ENCODE data around the gene TEAD1. TPM values are rescaled to one million over a fixed set of nuclear protein-coding genes. Genes with fewer than 3 reads are reported as not detected.

Gene TEAD1
- total and polyA plus RNA-seq, 9 of the 15 experiments (the other 6 are each of a cell fraction or from before 2014, with no cell fraction given) = 1.7 to 17.7 (median 10.8) TPM

- intact Hi-C loops (cut with micrococcal nuclease) = no loop called here
- peak; percentile 44 to 71 (median 53) for DNase-seq (ENCODE audit: extremely low read depth in 1 of 4, low spot score in 3 of 4)
- Histone ChIP-seq H4K20me1 (replicated peaks; ENCODE audit: control insufficient read depth, insufficient read depth, low read length) (no peaks in the 10 kb centered on the region), H3K27ac (ENCODE audit: extremely low read depth, low read depth, low read length) (peak overlapping the region; percentile 67), H3K4me3 (no peak overlapping the region), H3K4me1 (replicated peaks in 1 of 2; ENCODE audit: control insufficient read depth in 2 of 2, insufficient read depth in 2 of 2, low read length in 2 of 2) (peaks cover 10 to 63% of the 10 kb centered on the region in 2 experiments; a peak in 4 of 5 replicates), H3K79me2 (ENCODE audit: control insufficient read depth, insufficient read depth, low read length) (peaks cover 49% of the 10 kb centered on the region; the same call in 2 of the 3 replicates), H3K36me3 (ENCODE audit: control insufficient read depth, insufficient read depth, low read length) (no peaks in the 10 kb centered on the region), H3K4me2 (ENCODE audit: insufficient read depth, low read length) (peak overlapping the region; percentile 54), H3K27me3 (ENCODE audit: control insufficient read depth in 2 of 2, insufficient read depth in 2 of 2, low read length in 2 of 2) (no peaks in the 10 kb centered on the region), H3K9me1 (ENCODE audit: control insufficient read depth, insufficient read depth, low read length) (no peaks in the 10 kb centered on the region), H3K9me3 (replicated peaks; ENCODE audit: control insufficient read depth, insufficient read depth, low read depth, low read length) (no peaks in the 10 kb centered on the region), H3K9ac (ENCODE audit: insufficient read depth in 1 of 2, low read depth in 2 of 2, low read length in 2 of 2) (peak overlapping the region; percentile 34 to 76; a peak in 3 of 4 replicates), H2AFZ (ENCODE audit: low read depth, low read length) (peak overlapping the region; percentile 68)
- in situ Hi-C loops (cut with MboI) = no loop called here
- ATAC-seq = peak; percentile 62
- ChIA-PET POLR2A (interaction anchor here (0.8 to 1.6 kb wide), 6 partner anchors 9 to 99 kb away, joined by 3 to 9 read pairs (median 4); no protein-coding TSS in a partner anchor), CTCF (ENCODE audit: low intra/inter-chr PET ratio) (no interaction called here)
- 32% methylated on average over 10 of the region's 10 CpGs for WGBS (ENCODE audit: insufficient coverage, low coverage, missing lambda C conversion rate)
- peak; percentile 23 for FAIRE-seq
- no TSS peak for BruUV-seq (replicated peaks)
- TF ChIP-seq SMAD4 (CRISPR knock-in tag; conservative IDR thresholded peaks at IDR 0.05) (0 out of 2 replicates have a peak, but pooled peaks have one; percentile 14), ZNF143 (CRISPR knock-in tag; IDR thresholded peaks at IDR 0.05) (no peak), E4F1 (CRISPR knock-in tag; IDR thresholded peaks at IDR 0.05; ENCODE audit: borderline replicate concordance) (no peak), TCF3 (CRISPR knock-in tag; IDR thresholded peaks at IDR 0.05) (0 out of 2 replicates have a peak, but pooled peaks have one; percentile 28), MYNN (IDR thresholded peaks at IDR 0.05) (no peak), MYNN (CRISPR knock-in tag; IDR thresholded peaks at IDR 0.05) (no peak), NR1H2 (CRISPR knock-in tag; IDR thresholded peaks at IDR 0.05) (no peak), JUN (IDR thresholded peaks at IDR 0.05; ENCODE audit: borderline replicate concordance, low read depth, low read length) (no peak), JUN (CRISPR knock-in tag; IDR thresholded peaks at IDR 0.05; ENCODE audit: borderline replicate concordance) (no peak), CREM (IDR thresholded peaks at IDR 0.05; ENCODE audit: low read depth) (no peak), YY1 (IDR thresholded peaks at IDR 0.05; ENCODE audit: borderline replicate concordance in 1 of 3, control insufficient read depth in 1 of 3, extremely low read depth in 1 of 3, insufficient read depth in 3 of 3, insufficient read length in 1 of 3, insufficient replicate concordance in 2 of 3, low read depth in 1 of 3, low read length in 2 of 3) (peak in 1 of 3 experiments; percentile 12), GTF2E2 (tag; IDR thresholded peaks at IDR 0.05) (0 out of 2 replicates have a peak, but pooled peaks have one; percentile 44)
- TF ChIP-seq, protein P1, sequence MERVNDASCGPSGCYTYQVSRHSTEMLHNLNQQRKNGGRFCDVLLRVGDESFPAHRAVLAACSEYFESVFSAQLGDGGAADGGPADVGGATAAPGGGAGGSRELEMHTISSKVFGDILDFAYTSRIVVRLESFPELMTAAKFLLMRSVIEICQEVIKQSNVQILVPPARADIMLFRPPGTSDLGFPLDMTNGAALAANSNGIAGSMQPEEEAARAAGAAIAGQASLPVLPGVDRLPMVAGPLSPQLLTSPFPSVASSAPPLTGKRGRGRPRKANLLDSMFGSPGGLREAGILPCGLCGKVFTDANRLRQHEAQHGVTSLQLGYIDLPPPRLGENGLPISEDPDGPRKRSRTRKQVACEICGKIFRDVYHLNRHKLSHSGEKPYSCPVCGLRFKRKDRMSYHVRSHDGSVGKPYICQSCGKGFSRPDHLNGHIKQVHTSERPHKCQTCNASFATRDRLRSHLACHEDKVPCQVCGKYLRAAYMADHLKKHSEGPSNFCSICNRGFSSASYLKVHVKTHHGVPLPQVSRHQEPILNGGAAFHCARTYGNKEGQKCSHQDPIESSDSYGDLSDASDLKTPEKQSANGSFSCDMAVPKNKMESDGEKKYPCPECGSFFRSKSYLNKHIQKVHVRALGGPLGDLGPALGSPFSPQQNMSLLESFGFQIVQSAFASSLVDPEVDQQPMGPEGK (CRISPR knock-in tag; IDR thresholded peaks at IDR 0.05; ENCODE audit: borderline replicate concordance) = no peak
Observed at GRCh38 chr11:12845739-12846358, 171.6 kb downstream of the TEAD1 start.
